Measurements from ENCODE around the gene ZNF410.
"Not testable (repeated sequence)": the region's sequence is repeated elsewhere in the genome, so short reads cannot be mapped to it uniquely, and the experiment has no call there.

Gene ZNF410, protein sequence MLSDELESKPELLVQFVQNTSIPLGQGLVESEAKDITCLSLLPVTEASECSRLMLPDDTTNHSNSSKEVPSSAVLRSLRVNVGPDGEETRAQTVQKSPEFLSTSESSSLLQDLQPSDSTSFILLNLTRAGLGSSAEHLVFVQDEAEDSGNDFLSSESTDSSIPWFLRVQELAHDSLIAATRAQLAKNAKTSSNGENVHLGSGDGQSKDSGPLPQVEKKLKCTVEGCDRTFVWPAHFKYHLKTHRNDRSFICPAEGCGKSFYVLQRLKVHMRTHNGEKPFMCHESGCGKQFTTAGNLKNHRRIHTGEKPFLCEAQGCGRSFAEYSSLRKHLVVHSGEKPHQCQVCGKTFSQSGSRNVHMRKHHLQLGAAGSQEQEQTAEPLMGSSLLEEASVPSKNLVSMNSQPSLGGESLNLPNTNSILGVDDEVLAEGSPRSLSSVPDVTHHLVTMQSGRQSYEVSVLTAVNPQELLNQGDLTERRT

GRCh38 chr14:73886449-73887317, at the start of gene ZNF410:
TSS of gene ZNF410 (plus strand) at chr14:73886859. CDS start at chr14:73892176, 5,317 bp downstream.
- peak; percentile 11 for FAIRE-seq

GRCh38 chr14:73838293-73839034, 48.2 kb upstream of the ZNF410 start:
- not testable (repeated sequence) for DNase-seq (ENCODE audit: low spot score); FAIRE-seq

More at GRCh38 chr14:73886449-73887317, at the start of gene ZNF410:
- peak; percentile 82 for DNase-seq (ENCODE audit: low spot score)

- no peak for FAIRE-seq
- peak; percentile 30 for DNase-seq (ENCODE audit: low spot score)
Measured at GRCh38 chr14:73842201-73842600, 44.5 kb upstream of the ZNF410 start.

DNA sequence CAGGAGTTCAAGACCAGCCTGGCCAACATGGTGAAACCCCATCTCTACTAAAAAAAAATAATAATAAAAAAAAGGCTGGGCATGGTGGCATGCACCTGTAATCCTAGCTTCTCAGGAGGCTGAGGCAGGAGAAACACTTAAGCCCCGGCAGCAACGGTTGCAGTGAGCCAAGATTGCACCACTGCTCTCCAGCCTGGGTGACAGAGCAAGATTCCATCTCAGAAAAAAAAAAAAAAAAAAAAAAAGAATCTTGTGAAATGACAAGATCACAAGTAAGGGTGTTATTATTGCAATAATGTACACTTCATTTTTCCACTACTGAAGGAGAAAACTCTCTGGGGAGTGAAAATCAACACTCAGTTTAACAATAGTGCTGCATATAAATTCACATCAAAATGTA, 43.8 kb upstream of the ZNF410 start:
- FAIRE-seq (no peak), DNase-seq (ENCODE audit: low spot score) (no peak)

GRCh38 chr14:73843296-73843695, 43.4 kb upstream of the ZNF410 start:
- FAIRE-seq: no peak

GRCh38 chr14:73846947-73847346, 39.7 kb upstream of the ZNF410 start:
- FAIRE-seq (no peak), DNase-seq (ENCODE audit: low spot score) (no peak)

More at GRCh38 chr14:73843296-73843695, 43.4 kb upstream of the ZNF410 start:
- DNase-seq (ENCODE audit: low spot score): no peak

GRCh38 chr14:73851000-73851399, 35.7 kb upstream of the ZNF410 start:
- DNase-seq (ENCODE audit: low spot score) (peak; percentile 61), FAIRE-seq (peak; percentile 73)

DNA sequence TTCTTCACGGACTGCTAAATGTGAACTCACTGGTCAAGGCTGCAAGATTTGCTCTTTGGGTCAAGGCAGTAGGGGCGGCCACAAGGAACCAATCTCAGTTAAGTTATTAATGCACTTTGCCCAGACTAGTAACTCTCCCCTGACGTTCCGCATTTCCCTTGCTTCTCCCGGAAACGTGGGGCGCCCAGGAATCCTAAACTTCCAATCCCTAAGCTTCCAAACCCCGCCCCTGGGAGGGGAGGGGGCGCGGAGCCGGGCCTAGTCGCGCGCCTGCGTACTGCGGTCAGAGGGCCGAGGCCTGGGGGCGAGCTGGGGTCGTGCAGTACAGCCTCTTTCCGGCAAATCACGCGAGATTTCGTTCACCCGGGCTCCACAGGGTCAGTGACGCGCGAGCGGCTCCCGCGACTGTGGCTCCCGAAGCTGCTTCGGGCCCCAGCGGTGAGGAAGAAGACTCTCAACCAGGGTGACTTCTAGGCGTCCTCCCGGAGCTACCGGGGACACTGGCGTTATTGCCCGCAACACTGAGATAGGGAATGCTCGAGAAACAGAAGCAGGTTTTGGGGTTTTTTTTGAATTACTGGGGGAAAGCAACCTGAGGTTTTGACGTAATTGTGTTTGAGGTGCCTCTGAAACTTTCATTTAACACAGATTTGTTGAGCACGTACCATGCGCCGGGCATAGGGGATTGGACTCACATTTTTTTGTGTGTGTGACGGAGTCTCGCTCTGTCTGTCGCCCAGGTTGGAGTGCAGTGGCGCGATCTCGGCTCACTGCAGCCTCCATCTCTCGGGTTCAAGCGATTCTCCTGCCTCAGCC, 34.9 kb upstream of the ZNF410 start, which contains the start of gene PTGR2:
Gene PTGR2 (plus strand): TSS at position 265 of the 816 bp plus-strand sequence. CDS start 7,032 bp downstream, outside the sequence.
- FAIRE-seq (peak; percentile 69), DNase-seq (ENCODE audit: low spot score) (peak; percentile 88)

DNA sequence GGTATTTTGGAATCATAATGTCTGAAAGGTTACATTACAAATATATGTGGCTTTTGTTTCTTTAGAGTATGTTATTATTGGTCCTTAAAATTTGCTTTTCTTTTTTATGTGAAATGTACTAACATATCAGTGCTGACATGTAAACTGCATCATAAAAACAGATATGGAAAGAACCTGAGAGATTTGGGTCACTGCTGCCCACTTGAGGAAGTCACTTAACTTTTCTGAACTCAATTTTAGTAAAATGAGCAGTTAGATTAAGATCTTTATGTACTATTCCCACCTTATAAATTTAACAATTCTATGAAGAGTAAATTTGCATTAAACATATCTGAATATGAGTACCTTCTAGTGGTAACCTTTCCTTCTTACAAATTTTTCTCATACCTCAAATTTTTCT, 27.5 kb upstream of the ZNF410 start:
- DNase-seq (ENCODE audit: low spot score) (no peak), FAIRE-seq (no peak)

DNA sequence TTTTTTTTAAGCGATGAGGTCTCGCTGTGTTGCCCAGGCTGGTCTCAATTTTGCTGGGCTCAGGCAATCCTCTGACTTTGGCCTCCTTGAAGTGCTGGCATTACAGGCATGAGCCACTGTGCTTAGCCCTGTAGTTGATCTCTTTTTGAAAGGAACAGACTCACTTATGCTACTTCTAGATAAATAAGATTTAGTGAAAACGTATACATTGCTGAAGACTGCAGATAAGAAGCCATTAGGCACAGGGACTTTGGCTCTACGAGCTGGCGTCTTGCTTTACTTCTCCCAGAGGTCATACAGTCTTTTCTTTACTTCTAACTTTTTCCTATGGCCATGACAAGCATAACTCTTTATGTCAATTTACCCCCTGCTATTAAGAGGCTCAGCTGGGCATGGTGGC, 25.6 kb upstream of the ZNF410 start:
- DNase-seq (ENCODE audit: low spot score) (no peak), FAIRE-seq (no peak)

- FAIRE-seq: no peak
- no peak for DNase-seq (ENCODE audit: low spot score)
Measured at GRCh38 chr14:73862480-73862879, 24.2 kb upstream of the ZNF410 start.

GRCh38 chr14:73863209-73863608, 23.4 kb upstream of the ZNF410 start:
- FAIRE-seq (no peak), DNase-seq (ENCODE audit: low spot score) (no peak)

GRCh38 chr14:73865534-73866113, 21.0 kb upstream of the ZNF410 start:
- DNase-seq (ENCODE audit: low spot score) (no peak), FAIRE-seq (no peak)

DNA sequence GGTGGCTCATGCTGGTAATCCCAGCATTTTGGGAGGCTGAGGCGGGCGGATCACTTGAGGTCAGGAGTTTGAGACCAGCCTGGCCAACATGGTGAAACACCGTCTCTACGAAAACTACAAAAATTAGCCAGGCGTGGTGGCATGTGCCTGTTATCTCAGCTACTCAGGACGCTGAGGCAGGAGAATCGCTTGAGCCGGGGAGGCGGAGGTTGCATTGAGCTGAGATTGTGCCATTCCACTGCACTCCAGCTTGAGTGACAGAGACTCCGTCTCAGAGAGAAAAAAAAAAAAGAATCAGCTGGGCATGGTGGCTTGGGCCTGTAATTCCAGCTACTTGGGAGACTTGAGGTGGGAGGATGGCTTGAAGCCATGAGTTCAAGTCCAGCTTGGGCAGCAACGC, 16.9 kb upstream of the ZNF410 start:
- FAIRE-seq; DNase-seq (ENCODE audit: low spot score): not testable (repeated sequence)

- DNase-seq (ENCODE audit: low spot score) (no peak), FAIRE-seq (no peak)
Measured at GRCh38 chr14:73870525-73871235, 16.0 kb upstream of the ZNF410 start.

DNA sequence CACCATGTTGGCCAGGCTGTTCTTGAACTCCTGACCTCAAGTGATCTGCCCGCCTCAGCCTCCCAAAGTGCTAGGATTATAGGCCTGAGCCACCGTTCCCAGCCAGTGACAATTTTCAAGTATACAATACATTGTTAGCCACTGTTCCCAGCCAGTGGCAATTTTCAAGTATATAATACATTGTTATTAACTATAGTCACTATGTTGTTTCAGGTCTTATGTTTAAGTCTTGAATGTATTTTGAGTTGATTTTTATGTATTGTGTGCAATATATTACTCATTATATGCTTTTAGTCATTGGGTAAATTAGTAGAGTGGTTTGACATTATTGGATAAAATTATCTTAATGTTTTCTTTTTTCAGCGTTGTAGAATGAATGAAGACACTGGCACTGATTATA, 13.0 kb upstream of the ZNF410 start:
- FAIRE-seq: no peak
- no peak for DNase-seq (ENCODE audit: low spot score)

- FAIRE-seq: no peak
- no peak for DNase-seq (ENCODE audit: low spot score)
Measured at GRCh38 chr14:73877790-73878189, 8.9 kb upstream of the ZNF410 start.

- FAIRE-seq (no peak), DNase-seq (ENCODE audit: low spot score) (no peak)
Measured at GRCh38 chr14:73878436-73878835, 8.2 kb upstream of the ZNF410 start.

DNA sequence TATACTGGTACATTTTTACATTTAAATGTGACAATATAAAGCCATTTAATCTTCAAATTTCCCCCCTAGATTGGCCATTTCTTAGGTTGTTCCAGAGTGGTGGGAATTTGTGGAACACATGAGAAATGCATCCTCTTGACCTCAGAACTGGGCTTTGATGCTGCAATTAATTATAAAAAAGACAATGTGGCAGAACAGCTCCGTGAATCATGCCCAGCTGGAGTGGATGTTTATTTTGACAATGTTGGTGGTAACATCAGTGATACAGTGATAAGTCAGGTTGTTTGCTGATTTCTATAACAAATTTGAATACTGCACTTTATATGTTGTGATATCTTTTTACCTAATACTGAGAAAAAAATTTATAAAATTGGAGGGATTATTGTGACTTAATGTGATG, 7.6 kb upstream of the ZNF410 start:
- FAIRE-seq: no peak
- DNase-seq (ENCODE audit: low spot score): no peak
